ENCODE measurements around the gene IL17C.

GRCh38 chr16:88645455-88645854 is 7.1 kb downstream of the IL17C start:
- TF ChIP-seq CTCF (IDR thresholded peaks at IDR 0.05; ENCODE audit: low read depth, low read length) (no peak), EZH2phosphoT487 (IDR thresholded peaks at IDR 0.05; ENCODE audit: low read depth) (no peak)
